Osteoblast (primary cell): ENCODE results near the gene PPFIA1. TPM values are rescaled to one million over a fixed set of nuclear protein-coding genes. Genes with fewer than 3 reads are reported as not detected.
"Not testable (repeated sequence)": the region's sequence is repeated elsewhere in the genome, so short reads cannot be mapped to it uniquely, and the experiment has no call there.

Experiments used
- DNase-seq: peaks from one replicate; pipeline ENCODE4 v3.0.0; 2011; ENCODE audit warnings: low spot score, mixed read lengths; ENCODE audit not compliant: insufficient read length; ENCODE audit errors: missing footprints
- H2AFZ ChIP-seq: 2 replicates; pipeline ENCODE4 v1.6.0; 2011; ENCODE audit warnings: mild to moderate bottlenecking, low read length
- H3K27ac ChIP-seq: 2 replicates; pipeline ENCODE4 v1.5.1; 2011; ENCODE audit warnings: mild to moderate bottlenecking, low read depth, low read length, moderate library complexity
- H3K27me3 ChIP-seq: 2 replicates; pipeline ENCODE4 v1.6.0; 2012; ENCODE audit warnings: mild to moderate bottlenecking, control low read depth, inconsistent platforms, low read length, moderate library complexity; ENCODE audit not compliant: insufficient read depth
- H3K36me3 ChIP-seq: 2 replicates; pipeline ENCODE4 v1.5.1; 2011; ENCODE audit warnings: mild to moderate bottlenecking, low read length, control low read depth, moderate library complexity; ENCODE audit not compliant: insufficient read depth
- H3K4me1 ChIP-seq: 2 replicates; pipeline ENCODE4 v1.5.1; 2011; ENCODE audit warnings: mild to moderate bottlenecking, low read length, control low read depth, moderate library complexity; ENCODE audit not compliant: insufficient read depth
- H3K4me2 ChIP-seq: 2 replicates; pipeline ENCODE4 v1.6.0; 2011; ENCODE audit warnings: mild to moderate bottlenecking, low read length; ENCODE audit not compliant: insufficient read depth
- H3K4me3 ChIP-seq: fragments of 200-600 bp; sonication (generic); 3 replicates; pipeline ENCODE4 v1.5.1; 2012; ENCODE audit warnings: mild to moderate bottlenecking, low read length, inconsistent platforms; ENCODE audit not compliant: insufficient read depth
- H3K79me2 ChIP-seq: 2 replicates; pipeline ENCODE4 v1.6.0; 2012; ENCODE audit warnings: mild to moderate bottlenecking, low read length, control low read depth, inconsistent platforms; ENCODE audit not compliant: insufficient read depth
- H3K9me3 ChIP-seq: 2 replicates; pipeline ENCODE4 v1.5.1; 2011; ENCODE audit warnings: low read depth, low read length, control low read depth
- H4K20me1 ChIP-seq: 2 replicates; pipeline ENCODE4 v1.6.0; 2012; ENCODE audit warnings: mild to moderate bottlenecking, low read length, control low read depth; ENCODE audit not compliant: insufficient read depth
- total RNA-seq: library from RNA; depleted of rRNA; stranded (reverse); fragments of >200 nt; gene quantifications from 2 replicates; pipeline ENCODE4 v1.2.3, GENCODE V29; 2012
- TF ChIP-seq, protein P1 (sequence below): IDR thresholded peaks from 2 replicates; pipeline ENCODE4 v1.5.1; 2011; ENCODE audit warnings: mild to moderate bottlenecking, low read depth, low read length, moderate library complexity; ENCODE audit errors: extremely low read depth

The PPFIA1 gene
- total RNA-seq, 1 donor, result 110 TPM

DNA sequence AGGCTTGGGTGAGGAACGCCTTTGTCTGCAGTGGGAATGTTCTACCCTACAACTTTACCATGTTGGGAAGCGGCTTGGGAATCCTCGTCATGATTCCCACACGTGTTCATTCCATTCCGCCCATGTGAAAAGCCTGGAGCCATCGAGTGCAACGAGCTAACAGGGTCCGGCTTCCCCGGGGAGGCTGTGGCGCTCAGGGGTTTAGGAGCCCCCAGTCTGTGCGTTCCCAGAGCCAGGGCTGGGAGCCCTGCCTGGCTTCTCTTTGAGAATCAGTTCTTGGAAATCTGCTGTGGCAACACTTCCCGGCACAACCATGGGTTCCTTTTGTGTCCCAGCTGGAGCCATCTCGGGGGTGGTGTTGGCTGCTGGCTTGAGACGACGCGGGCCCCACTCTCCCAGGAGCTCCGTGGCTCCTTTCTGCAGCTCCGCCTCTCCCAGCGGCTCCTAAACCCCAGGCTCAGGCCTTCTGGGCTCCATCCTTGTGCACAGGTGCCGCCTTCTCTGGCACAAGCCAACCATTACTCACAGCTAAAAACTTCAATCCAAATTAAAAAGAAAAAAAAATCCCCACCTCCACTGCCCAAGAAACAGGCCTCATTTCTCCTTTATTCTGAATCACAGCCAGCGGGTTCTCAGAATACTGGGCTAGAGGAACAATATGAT is 18.7 kb upstream of the PPFIA1 start:
- no peaks in the 10 kb centered on the region for H4K20me1 ChIP-seq
- no peak overlapping the region for H3K27ac ChIP-seq
- TF ChIP-seq, protein P1, sequence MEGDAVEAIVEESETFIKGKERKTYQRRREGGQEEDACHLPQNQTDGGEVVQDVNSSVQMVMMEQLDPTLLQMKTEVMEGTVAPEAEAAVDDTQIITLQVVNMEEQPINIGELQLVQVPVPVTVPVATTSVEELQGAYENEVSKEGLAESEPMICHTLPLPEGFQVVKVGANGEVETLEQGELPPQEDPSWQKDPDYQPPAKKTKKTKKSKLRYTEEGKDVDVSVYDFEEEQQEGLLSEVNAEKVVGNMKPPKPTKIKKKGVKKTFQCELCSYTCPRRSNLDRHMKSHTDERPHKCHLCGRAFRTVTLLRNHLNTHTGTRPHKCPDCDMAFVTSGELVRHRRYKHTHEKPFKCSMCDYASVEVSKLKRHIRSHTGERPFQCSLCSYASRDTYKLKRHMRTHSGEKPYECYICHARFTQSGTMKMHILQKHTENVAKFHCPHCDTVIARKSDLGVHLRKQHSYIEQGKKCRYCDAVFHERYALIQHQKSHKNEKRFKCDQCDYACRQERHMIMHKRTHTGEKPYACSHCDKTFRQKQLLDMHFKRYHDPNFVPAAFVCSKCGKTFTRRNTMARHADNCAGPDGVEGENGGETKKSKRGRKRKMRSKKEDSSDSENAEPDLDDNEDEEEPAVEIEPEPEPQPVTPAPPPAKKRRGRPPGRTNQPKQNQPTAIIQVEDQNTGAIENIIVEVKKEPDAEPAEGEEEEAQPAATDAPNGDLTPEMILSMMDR, result no peak
- no peaks in the 10 kb centered on the region for H3K9me3 ChIP-seq
- peaks cover 3% of the 10 kb centered on the region for H3K27me3 ChIP-seq
- peaks cover 12% of the 10 kb centered on the region for H3K4me1 ChIP-seq
- H2AFZ ChIP-seq, result peak overlapping the region; percentile 22
- no peak overlapping the region for H3K4me2 ChIP-seq
- no peaks in the 10 kb centered on the region for H3K79me2 ChIP-seq
- no peak overlapping the region for H3K4me3 ChIP-seq
- DNase-seq, result peak; percentile 73
- H3K36me3 ChIP-seq, result no peaks in the 10 kb centered on the region

DNA sequence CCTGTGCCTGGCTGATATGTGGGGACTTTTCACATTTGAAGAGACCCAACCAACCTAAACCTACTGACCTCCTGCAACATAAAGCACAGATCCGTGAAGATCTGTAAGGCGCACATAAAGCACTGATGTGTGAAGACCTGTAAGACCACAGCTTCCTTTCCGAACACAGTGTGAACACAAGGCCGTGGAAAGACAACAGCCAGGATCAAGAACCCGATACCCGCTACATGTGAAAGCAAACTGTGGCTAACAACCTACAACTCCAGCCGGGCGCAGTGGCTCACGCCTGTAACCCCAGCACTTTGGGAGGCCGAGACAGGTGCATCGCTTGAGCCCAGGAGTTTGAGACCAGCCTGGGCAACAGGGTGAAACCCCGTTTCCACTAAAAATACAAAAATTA is 17.6 kb upstream of the PPFIA1 start:
- Histone ChIP-seq H3K27me3 (peaks cover 3% of the 10 kb centered on the region), H4K20me1 (no peaks in the 10 kb centered on the region), H3K4me3 (no peak overlapping the region), H3K27ac (no peak overlapping the region), H3K4me1 (peaks cover 4% of the 10 kb centered on the region), H3K4me2 (no peak overlapping the region), H3K36me3 (no peaks in the 10 kb centered on the region), H2AFZ (no peak overlapping the region), H3K79me2 (no peaks in the 10 kb centered on the region), H3K9me3 (no peaks in the 10 kb centered on the region)
- TF ChIP-seq, protein P1, result no peak
- no peak for DNase-seq

DNA sequence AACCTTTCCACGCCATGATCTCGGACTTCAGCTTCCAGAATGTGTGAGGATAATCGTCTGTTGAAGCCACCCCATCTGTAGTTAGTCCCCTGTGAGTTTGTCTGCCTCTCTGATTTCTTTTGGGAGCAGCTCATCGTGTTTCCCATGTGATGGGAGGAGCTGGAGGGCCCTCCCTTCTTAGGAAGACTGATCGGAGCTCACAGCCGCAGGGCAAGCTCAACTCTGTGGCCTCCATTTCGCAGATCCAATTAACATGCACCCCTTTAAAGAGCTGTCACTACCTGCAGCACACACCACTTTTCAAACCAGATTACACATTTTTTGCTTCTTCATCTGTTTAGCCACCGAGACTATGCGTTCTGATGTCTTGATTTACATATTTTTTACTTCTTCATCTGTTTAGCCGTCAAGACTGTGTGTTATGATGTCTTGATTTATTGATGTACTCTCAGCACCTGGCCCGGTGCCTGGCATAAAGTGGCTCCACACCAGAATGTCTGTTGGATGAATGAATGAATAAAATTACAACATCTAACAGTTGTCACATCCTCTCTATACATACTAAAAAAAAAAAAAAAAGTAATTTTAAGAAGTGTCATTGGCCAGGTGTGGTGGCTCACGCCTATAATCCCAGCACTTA is 14.9 kb upstream of the PPFIA1 start:
- Histone ChIP-seq H3K79me2 (no peaks in the 10 kb centered on the region), H3K27me3 (no peaks in the 10 kb centered on the region), H3K27ac (no peak overlapping the region), H3K4me3 (no peak overlapping the region), H2AFZ (peak overlapping the region; percentile 53), H3K9me3 (no peaks in the 10 kb centered on the region), H3K4me2 (no peak overlapping the region), H4K20me1 (no peaks in the 10 kb centered on the region), H3K36me3 (no peaks in the 10 kb centered on the region), H3K4me1 (peaks cover 2% of the 10 kb centered on the region)
- DNase-seq, result no peak
- TF ChIP-seq, protein P1, result no peak

DNA sequence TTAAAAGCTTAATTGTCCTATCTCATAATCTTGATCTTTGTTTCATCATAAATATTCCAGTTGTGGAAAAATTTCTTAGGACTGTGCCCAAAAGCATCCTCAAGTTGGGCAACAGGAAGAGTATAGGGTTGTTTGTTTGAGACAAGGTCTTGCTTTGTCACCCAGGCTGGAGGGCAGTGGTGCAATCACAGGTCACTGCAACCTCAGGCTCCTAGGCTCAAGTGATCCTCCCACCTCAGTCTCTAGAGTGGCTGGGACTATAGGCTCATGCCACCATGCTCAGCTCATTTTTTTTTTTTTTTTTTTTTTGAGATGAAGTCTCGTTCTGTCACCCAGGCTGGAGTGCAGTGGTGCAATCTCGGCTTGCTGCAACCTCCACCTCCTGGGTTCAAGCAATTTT is 11.4 kb upstream of the PPFIA1 start:
- H2AFZ ChIP-seq, DNase-seq, H3K79me2 ChIP-seq, H3K4me3 ChIP-seq, H3K27me3 ChIP-seq, H3K9me3 ChIP-seq, H3K36me3 ChIP-seq, H3K4me1 ChIP-seq, H3K27ac ChIP-seq, H3K4me2 ChIP-seq, H4K20me1 ChIP-seq: not testable (repeated sequence)
